Keratinocyte (primary cell): ENCODE results near the gene RALGAPA2. TPM values are rescaled to one million over a fixed set of nuclear protein-coding genes. Genes with fewer than 3 reads are reported as not detected.
A peak's percentile ranks its signal among the peaks of the same experiment; 100 is the strongest.

ENCODE experiments used
- DNase-seq: peaks from one replicate; pipeline ENCODE4 v3.0.0-alpha.2; 2011; ENCODE audit warnings: low read depth, missing footprints, low spot score
- FAIRE-seq: peaks from 2 replicates; lab custom pipeline; 2011; peaks lifted over from hg19 to GRCh38; lab: Jason Lieb, UNC
- H2AFZ ChIP-seq: 2 replicates; pipeline ENCODE4 v1.6.0; 2012; ENCODE audit warnings: low read length, control low read depth, inconsistent platforms; ENCODE audit not compliant: control insufficient read depth
- H3K27ac ChIP-seq: 2 replicates; pipeline ENCODE4 v1.5.1; 2011; ENCODE audit warnings: low read length; ENCODE audit not compliant: control insufficient read depth, insufficient read depth
- H3K27me3 ChIP-seq: 3 replicates; pipeline ENCODE4 v1.6.0; 2011; ENCODE audit warnings: low read length; ENCODE audit not compliant: control insufficient read depth, insufficient read depth; ENCODE audit errors: extremely low read depth
- H3K36me3 ChIP-seq, 2 experiments: 2 replicates in 1 of 2; 3 replicates in 1 of 2; pipeline ENCODE4 v1.5.1; 2011; ENCODE audit warnings: low read length in 2 of 2, mild to moderate bottlenecking in 1 of 2; ENCODE audit not compliant: control insufficient read depth in 2 of 2, insufficient read depth in 2 of 2; ENCODE audit errors: extremely low read depth in 1 of 2
- H3K4me1 ChIP-seq: 3 replicates; pipeline ENCODE4 v1.5.1; 2011; ENCODE audit warnings: low read length; ENCODE audit not compliant: control insufficient read depth, insufficient read depth; ENCODE audit errors: extremely low read depth
- H3K4me2 ChIP-seq: 3 replicates; pipeline ENCODE4 v1.6.0; 2011; ENCODE audit warnings: low read depth, low read length; ENCODE audit not compliant: control insufficient read depth, insufficient read depth; ENCODE audit errors: extremely low read depth
- H3K4me3 ChIP-seq, 3 experiments: fragments of 200-600 bp in 1 of 3; sonication (generic) in 1 of 3; 2 replicates in 2 of 3; 3 replicates in 1 of 3; pipeline ENCODE4 v1.5.1; 2011 to 2016; ENCODE audit warnings: low read length in 3 of 3, mild to moderate bottlenecking in 3 of 3, control low read depth in 2 of 3, inconsistent platforms in 1 of 3, low read depth in 1 of 3, mixed read lengths in 1 of 3, mixed run types in 1 of 3, moderate library complexity in 1 of 3; ENCODE audit not compliant: control insufficient read depth in 2 of 3, insufficient read depth in 2 of 3; ENCODE audit errors: extremely low read depth in 1 of 3
- H3K79me2 ChIP-seq: 2 replicates; pipeline ENCODE4 v1.6.0; 2012; ENCODE audit warnings: low read length; ENCODE audit not compliant: control insufficient read depth, insufficient read depth
- H3K9ac ChIP-seq: 3 replicates; pipeline ENCODE4 v1.6.0; 2011; ENCODE audit warnings: low read length; ENCODE audit not compliant: control insufficient read depth, insufficient read depth; ENCODE audit errors: extremely low read depth
- H3K9me1 ChIP-seq: 3 replicates; pipeline ENCODE4 v1.6.0; 2011; ENCODE audit warnings: low read length; ENCODE audit not compliant: control insufficient read depth, insufficient read depth; ENCODE audit errors: extremely low read depth
- H3K9me3 ChIP-seq: 2 replicates; pipeline ENCODE4 v1.5.1; 2012; ENCODE audit warnings: low read depth, low read length; ENCODE audit not compliant: control insufficient read depth
- H4K20me1 ChIP-seq: 3 replicates; pipeline ENCODE4 v1.6.0; 2011; ENCODE audit warnings: low read length; ENCODE audit not compliant: control insufficient read depth, insufficient read depth; ENCODE audit errors: extremely low read depth
- CTCF ChIP-seq, 3 experiments: IDR thresholded peaks in 1 of 3; conservative IDR thresholded peaks in 1 of 3; optimal IDR thresholded peaks in 1 of 3; 2 replicates in 2 of 3; 3 replicates in 1 of 3; pipeline versions ENCODE3 to v1.5.1; 2011; ENCODE audit warnings: low read length in 3 of 3, mild to moderate bottlenecking in 3 of 3, moderate library complexity in 2 of 3, control low read depth in 1 of 3, inconsistent platforms in 1 of 3; ENCODE audit not compliant: insufficient read depth in 2 of 3; ENCODE audit errors: extremely low read depth in 1 of 3
- EZH2 ChIP-seq: IDR thresholded peaks from one replicate; pipeline ENCODE4 v1.6.1; 2012; ENCODE audit warnings: inconsistent platforms, mild to moderate bottlenecking, low read length, moderate library complexity
- dilution Hi-C: fragments of 300-500 bp; cut with MboI; formaldehyde crosslinking; loops from one replicate; pipeline ENCODE4 v1.7.0; 2020; ENCODE audit warnings: low sequenced_read_pairs; ENCODE audit not compliant: extremely low pct_ligation_motif_present
- polyA plus RNA-seq, 5 experiments: library from polyadenylated mRNA; depleted of rRNA in 3 of 5; stranded (reverse) in 3 of 5; stranded (forward) in 1 of 5; unstranded in 1 of 5; fragments of >200 nt; gene quantifications; 1 replicate in 1 of 5; 2 replicates in 3 of 5; 3 replicates in 1 of 5; pipeline versions ENCODE4 v1.2.1 to v1.2.3, GENCODE V29; 2011 to 2012; ENCODE audit warnings: missing spikeins in 2 of 5, low read depth in 1 of 5, low replicate concordance in 1 of 5

RALGAPA2 gene
- polyA plus RNA-seq, 1 donor (not counting 4 experiments of a cell fraction or from before 2014, with no cell fraction given), result 3.2 TPM

- Histone ChIP-seq H3K4me3 (no peak overlapping the region), H3K9me3 (no peaks in the 10 kb centered on the region), H3K4me2 (no peak overlapping the region), H3K79me2 (no peaks in the 10 kb centered on the region), H3K36me3 (peaks cover 0 to 1% of the 10 kb centered on the region in 2 experiments), H2AFZ (no peak overlapping the region), H3K9ac (no peak overlapping the region), H3K27me3 (no peaks in the 10 kb centered on the region), H4K20me1 (no peaks in the 10 kb centered on the region), H3K9me1 (no peaks in the 10 kb centered on the region), H3K4me1 (no peaks in the 10 kb centered on the region), H3K27ac (no peak overlapping the region)
- TF ChIP-seq EZH2, result no peak
- no peak for TF ChIP-seq CTCF (optimal IDR thresholded peaks at IDR 0.05 in 1 of 3, IDR thresholded peaks at IDR 0.05 in 1 of 3, conservative IDR thresholded peaks at IDR 0.05 in 1 of 3; ENCODE audit: extremely low read depth in 1 of 3, insufficient read depth in 2 of 3, low read length in 3 of 3)
- dilution Hi-C loops, result no loop called here
- DNase-seq (no peak), FAIRE-seq (no peak)
These were observed 46.7 kb downstream of the RALGAPA2 start for GRCh38 chr20:20665606-20666332.

GRCh38 chr20:20664795-20665589 lies 47.5 kb downstream of the RALGAPA2 start:
- peaks cover 0 to 1% of the 10 kb centered on the region in 2 experiments for H3K36me3 ChIP-seq
- no peak overlapping the region for H3K4me2 ChIP-seq
- H3K9ac ChIP-seq, result no peak overlapping the region
- H3K9me1 ChIP-seq, result no peaks in the 10 kb centered on the region
- H3K79me2 ChIP-seq, result no peaks in the 10 kb centered on the region
- FAIRE-seq, result no peak
- no peak overlapping the region for H3K4me3 ChIP-seq
- H2AFZ ChIP-seq, result no peak overlapping the region
- no peak overlapping the region for H3K27ac ChIP-seq
- dilution Hi-C loops, result no loop called here
- DNase-seq, result no peak
- H3K27me3 ChIP-seq, result no peaks in the 10 kb centered on the region
- TF ChIP-seq CTCF (optimal IDR thresholded peaks at IDR 0.05 in 1 of 3, IDR thresholded peaks at IDR 0.05 in 1 of 3, conservative IDR thresholded peaks at IDR 0.05 in 1 of 3; ENCODE audit: extremely low read depth in 1 of 3, insufficient read depth in 2 of 3, low read length in 3 of 3), result peak; percentile 27 to 56 (median 38)
- TF ChIP-seq EZH2, result no peak
- no peaks in the 10 kb centered on the region for H4K20me1 ChIP-seq
- H3K9me3 ChIP-seq, result no peaks in the 10 kb centered on the region
- H3K4me1 ChIP-seq, result no peaks in the 10 kb centered on the region
